SU-DHL-6 (cell line): ENCODE data around the gene RAB3C.

ENCODE experiments used
- EZH2phosphoT487 ChIP-seq: fragments of 200-600 bp; sonication (generic), shearing (Covaris generic); conservative IDR thresholded peaks from 2 replicates; pipeline ENCODE4 v1.6.1; 2018; ENCODE audit warnings: mild to moderate bottlenecking, antibody characterized with exemption, low read length, moderate library complexity, mixed read lengths
- TF ChIP-seq, protein P1 (sequence below): fragments of 200-600 bp; sonication (generic); IDR thresholded peaks from one replicate; pipeline ENCODE4 v1.5.1; 2017; ENCODE audit warnings: antibody characterized with exemption, mild to moderate bottlenecking, low read length, moderate library complexity; ENCODE audit not compliant: insufficient read depth, poor library complexity, severe bottlenecking

DNA sequence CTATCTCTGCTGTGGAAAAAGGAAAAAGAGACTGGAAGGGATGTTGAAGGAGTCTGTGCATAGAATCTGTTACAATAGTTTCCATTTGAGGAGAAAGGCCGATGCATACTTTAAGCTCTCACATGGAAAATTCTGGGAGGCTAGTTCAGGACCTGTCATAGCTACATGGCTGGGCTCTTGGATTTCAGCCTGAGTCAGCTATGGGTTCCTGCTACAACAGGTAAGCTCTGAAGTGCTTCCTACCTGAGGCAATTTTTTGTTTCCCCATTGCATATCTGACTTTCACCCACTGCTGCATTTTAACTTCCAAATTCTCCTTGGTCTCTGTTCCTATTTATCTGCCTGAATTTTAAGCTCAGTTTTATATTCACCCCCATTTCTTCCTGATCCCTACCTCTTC, 310.7 kb downstream of the RAB3C start:
- TF ChIP-seq, protein P1, sequence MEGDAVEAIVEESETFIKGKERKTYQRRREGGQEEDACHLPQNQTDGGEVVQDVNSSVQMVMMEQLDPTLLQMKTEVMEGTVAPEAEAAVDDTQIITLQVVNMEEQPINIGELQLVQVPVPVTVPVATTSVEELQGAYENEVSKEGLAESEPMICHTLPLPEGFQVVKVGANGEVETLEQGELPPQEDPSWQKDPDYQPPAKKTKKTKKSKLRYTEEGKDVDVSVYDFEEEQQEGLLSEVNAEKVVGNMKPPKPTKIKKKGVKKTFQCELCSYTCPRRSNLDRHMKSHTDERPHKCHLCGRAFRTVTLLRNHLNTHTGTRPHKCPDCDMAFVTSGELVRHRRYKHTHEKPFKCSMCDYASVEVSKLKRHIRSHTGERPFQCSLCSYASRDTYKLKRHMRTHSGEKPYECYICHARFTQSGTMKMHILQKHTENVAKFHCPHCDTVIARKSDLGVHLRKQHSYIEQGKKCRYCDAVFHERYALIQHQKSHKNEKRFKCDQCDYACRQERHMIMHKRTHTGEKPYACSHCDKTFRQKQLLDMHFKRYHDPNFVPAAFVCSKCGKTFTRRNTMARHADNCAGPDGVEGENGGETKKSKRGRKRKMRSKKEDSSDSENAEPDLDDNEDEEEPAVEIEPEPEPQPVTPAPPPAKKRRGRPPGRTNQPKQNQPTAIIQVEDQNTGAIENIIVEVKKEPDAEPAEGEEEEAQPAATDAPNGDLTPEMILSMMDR = no peak
- no peak for TF ChIP-seq EZH2phosphoT487
